Activated CD8-positive, alpha-beta memory T cell treated with anti-CD3 and anti-CD28 coated beads for 24 hours (primary cell): ENCODE results near the gene UBE2A.
A peak's percentile ranks its signal among the peaks of the same experiment; 100 is the strongest.

ENCODE experiments used
- DNase-seq: peaks from one replicate; pipeline ENCODE4 v3.0.0-alpha.2; 2020

UBE2A gene

GRCh38 chrX:119574394-119575266, at the start of gene UBE2A:
TSS of gene UBE2A (plus strand) at chrX:119574563. CDS start at chrX:119574712, 149 bp downstream.
- DNase-seq, result peak; percentile 91

GRCh38 chrX:119529345-119530276, 44.8 kb upstream of the UBE2A start:
- DNase-seq, result no peak

GRCh38 chrX:119537487-119537886, 36.9 kb upstream of the UBE2A start:
- no peak for DNase-seq

DNA sequence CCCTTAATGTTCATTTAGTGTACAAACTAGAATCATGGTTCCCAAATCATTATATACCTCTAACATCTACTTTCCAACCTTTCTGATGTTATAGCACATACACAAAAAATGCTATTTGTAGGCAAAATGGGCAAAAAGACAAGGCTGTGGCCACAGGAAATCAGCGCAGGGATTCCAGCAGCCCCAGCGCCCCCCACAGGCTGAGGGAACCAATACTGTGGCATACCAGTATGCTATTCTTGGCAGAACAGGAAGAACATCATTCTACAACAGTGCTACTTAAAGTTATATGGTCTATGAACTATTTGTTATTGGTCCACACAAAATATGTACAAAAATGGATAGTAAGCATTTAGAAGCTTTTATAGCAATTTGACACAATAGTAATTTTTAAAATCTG, 34.5 kb upstream of the UBE2A start:
- no peak for DNase-seq

- no peak for DNase-seq
Observed at GRCh38 chrX:119541188-119541587, 33.2 kb upstream of the UBE2A start.

- DNase-seq, result no peak
Observed at GRCh38 chrX:119549327-119550016, 24.9 kb upstream of the UBE2A start.

DNA sequence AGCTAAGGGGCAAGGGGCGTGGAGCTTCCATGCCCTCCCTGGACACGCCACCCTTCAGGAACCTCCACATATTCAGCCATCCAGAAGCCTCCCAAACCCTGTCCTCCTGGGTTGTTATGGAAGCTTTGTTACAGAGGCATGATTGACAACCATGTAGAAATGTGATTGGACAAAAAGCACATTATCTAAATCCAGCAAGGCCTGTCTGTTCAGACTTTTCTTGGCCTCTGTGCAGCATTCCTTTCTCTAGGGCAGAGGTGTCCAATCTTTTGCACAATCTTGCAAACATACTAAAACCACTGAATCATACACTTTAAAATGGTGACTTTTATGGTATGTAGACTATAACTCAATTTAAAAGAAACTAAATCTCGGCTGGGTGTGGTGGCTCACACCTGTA, 21.9 kb upstream of the UBE2A start:
- no peak for DNase-seq

DNA sequence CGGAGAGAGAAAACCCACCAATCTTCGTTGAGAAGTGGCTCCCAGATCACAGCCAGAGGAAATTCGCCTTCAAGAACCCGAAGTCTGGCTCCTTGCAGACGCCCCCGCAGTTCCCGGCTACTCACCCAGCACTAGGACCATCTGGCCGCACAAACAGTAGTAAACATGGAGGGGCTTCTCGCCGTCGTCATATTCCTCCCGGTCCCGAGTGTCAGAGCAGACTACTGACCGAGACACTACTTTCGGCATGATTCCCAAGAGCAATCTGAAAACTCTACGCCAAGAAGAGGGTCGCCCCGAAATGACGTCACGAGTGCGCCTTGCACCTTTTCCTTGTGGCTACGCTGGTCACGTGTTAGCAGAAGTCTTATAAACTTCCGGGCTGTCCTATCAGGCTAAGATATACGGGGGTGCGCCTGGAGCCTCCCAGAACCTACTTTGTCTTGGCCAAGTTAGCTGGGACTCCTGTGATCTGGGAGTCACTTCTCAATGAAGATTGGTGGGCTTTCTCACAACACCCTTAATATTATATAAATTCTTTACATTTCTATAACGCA, 9.2 kb upstream of the UBE2A start, which contains the start of gene STEEP1:
STEEP1 (minus strand) TSS at position 303 of the 557 bp plus-strand sequence; CDS start at position 249, 54 bp downstream.
- DNase-seq, result peak; percentile 89

- no peak for DNase-seq
Observed at GRCh38 chrX:119570351-119570835, 4.0 kb upstream of the UBE2A start.

DNA sequence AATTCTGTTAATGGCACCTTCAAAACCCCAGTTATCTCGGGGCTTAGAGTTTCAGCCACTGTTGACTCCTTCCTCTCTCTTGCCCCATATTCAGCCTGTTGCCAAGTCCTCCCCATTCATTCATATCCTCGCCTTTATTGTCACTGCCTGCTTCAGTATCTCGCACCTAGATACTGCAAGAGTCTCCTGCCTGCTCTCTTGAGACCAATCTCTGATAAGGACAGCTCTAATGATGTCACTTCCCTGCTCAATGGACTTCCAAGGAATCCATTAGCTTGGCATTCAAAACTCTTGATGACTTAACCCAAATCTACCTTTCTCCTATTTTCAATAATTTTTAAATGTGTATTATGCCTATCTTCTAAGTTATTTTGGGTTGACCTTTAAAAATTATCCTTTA, 1.1 kb upstream of the UBE2A start:
- DNase-seq, result no peak

GRCh38 chrX:119573840-119574393, 446 bp upstream of the UBE2A start:
- no peak for DNase-seq

GRCh38 chrX:119579414-119579813, 5.1 kb downstream of the UBE2A start:
- DNase-seq, result no peak

- no peak for DNase-seq
Observed at GRCh38 chrX:119583431-119584059, 9.2 kb downstream of the UBE2A start.

DNA sequence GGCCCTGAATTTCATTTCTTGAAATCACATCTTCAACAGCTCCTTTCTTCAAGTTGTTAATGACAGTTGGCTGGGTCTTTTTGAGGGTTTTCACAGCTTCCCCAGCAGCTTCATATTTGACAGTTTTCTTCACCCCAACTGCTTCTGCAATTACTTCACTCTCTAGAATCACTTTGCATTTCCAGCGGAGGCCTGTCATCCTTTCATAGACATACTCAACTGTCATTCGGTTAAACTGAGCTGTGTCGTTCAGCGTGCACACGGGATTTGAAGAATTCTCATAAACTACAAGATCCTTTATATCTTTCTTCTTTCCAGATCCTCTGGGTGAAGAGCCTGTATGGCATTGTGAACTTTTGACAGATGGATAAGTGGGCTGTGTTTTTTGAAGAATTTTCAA, 15.4 kb downstream of the UBE2A start:
- no peak for DNase-seq

GRCh38 chrX:119602701-119603255, 28.4 kb downstream of the UBE2A start:
- DNase-seq, result no peak

GRCh38 chrX:119604766-119605463, 30.6 kb downstream of the UBE2A start:
- no peak for DNase-seq

GRCh38 chrX:119605464-119606279, 31.3 kb downstream of the UBE2A start:
- DNase-seq, result no peak

GRCh38 chrX:119606280-119607017, 32.1 kb downstream of the UBE2A start, which contains the start of gene NKRF:
TSS of gene NKRF (minus strand) at chrX:119606424.
- peak; percentile 92 for DNase-seq

DNA sequence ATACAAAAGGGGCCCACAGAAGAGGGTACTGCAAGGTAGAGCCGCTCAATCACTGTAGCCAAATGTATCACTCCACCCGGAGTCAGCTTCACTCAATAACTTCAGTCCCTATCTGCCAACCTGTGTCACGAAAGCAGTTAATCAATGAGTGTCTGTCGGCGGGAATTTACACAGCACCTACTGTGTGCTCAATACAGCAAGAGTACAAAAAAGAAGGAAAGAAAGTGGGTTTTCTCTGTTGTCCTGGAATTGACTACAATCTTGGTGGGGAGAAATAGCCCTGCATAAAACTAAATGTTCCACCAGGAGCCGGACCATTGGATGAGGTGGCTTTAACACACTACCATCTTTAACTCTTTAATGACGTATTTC, 32.6 kb downstream of the UBE2A start:
- no peak for DNase-seq
